Measurements from ENCODE around the gene HAGHL.

HAGHL gene

GRCh38 chr16:721765-722540, 5.0 kb upstream of the HAGHL start:
- no peak for DNase-seq (ENCODE audit: low read depth)

- DNase-seq (ENCODE audit: low read depth): no peak
Observed at GRCh38 chr16:722835-723633, 3.9 kb upstream of the HAGHL start.

- no peak for DNase-seq (ENCODE audit: low read depth)
Observed at GRCh38 chr16:723695-724094, 3.2 kb upstream of the HAGHL start.

- no peak for DNase-seq (ENCODE audit: low read depth)
Observed at GRCh38 chr16:724188-725040, 2.5 kb upstream of the HAGHL start.

GRCh38 chr16:725041-725376, 1.9 kb upstream of the HAGHL start:
- DNase-seq (ENCODE audit: low read depth): no peak

GRCh38 chr16:725463-726187, 1.3 kb upstream of the HAGHL start:
- no peak for DNase-seq (ENCODE audit: low read depth)

GRCh38 chr16:726188-726437, 793 bp upstream of the HAGHL start:
- DNase-seq (ENCODE audit: low read depth): no peak

- DNase-seq (ENCODE audit: low read depth): no peak
Observed at GRCh38 chr16:727291-727977, 528 bp downstream of the HAGHL start.

GRCh38 chr16:728131-728889, 1.4 kb downstream of the HAGHL start:
- DNase-seq (ENCODE audit: low read depth): peak; percentile 74

GRCh38 chr16:728890-729744, 2.2 kb downstream of the HAGHL start:
- DNase-seq (ENCODE audit: low read depth): no peak

- no peak for DNase-seq (ENCODE audit: low read depth)
Observed at GRCh38 chr16:729768-730665, 3.1 kb downstream of the HAGHL start.

GRCh38 chr16:730666-731509, 4.0 kb downstream of the HAGHL start:
- no peak for DNase-seq (ENCODE audit: low read depth)

GRCh38 chr16:732332-732731, 5.4 kb downstream of the HAGHL start:
- DNase-seq (ENCODE audit: low read depth): no peak

GRCh38 chr16:732936-733335, 6.0 kb downstream of the HAGHL start:
- no peak for DNase-seq (ENCODE audit: low read depth)

- no peak for DNase-seq (ENCODE audit: low read depth)
Observed at GRCh38 chr16:733382-734207, 6.7 kb downstream of the HAGHL start.

- no peak for DNase-seq (ENCODE audit: low read depth)
Observed at GRCh38 chr16:734208-734980, 7.5 kb downstream of the HAGHL start.
